ENCODE results near the gene TP53RK. TPM values are rescaled to one million over a fixed set of nuclear protein-coding genes. Genes with fewer than 3 reads are reported as not detected.

The TP53RK gene
- total and polyA plus RNA-seq, 2 of the 13 experiments (the other 11 are each of a cell fraction or from before 2014, with no cell fraction given), result 12.9 to 25.5 TPM

GRCh38 chr20:46640536-46641311 lies 48.5 kb downstream of the TP53RK start (continued):
- TF ChIP-seq HOXA3 (CRISPR knock-in tag; IDR thresholded peaks at IDR 0.05) (peak; percentile 40; the same call in 1 of the 2 replicates), MIXL1 (CRISPR knock-in tag; IDR thresholded peaks at IDR 0.05) (0 out of 2 replicates have a peak, but pooled peaks have one; percentile 19), ZBTB38 (CRISPR knock-in tag; IDR thresholded peaks at IDR 0.05) (peak; percentile 98), KDM2A (CRISPR knock-in tag; IDR thresholded peaks at IDR 0.05; ENCODE audit: borderline replicate concordance, low read depth) (peak; percentile 63; the same call in 1 of the 2 replicates), TRIM24 (CRISPR knock-in tag; IDR thresholded peaks at IDR 0.05) (no peak), PLRG1 (conservative IDR thresholded peaks at IDR 0.05) (no peak), ARNTL (CRISPR knock-in tag; IDR thresholded peaks at IDR 0.05) (peak; percentile 81), TGIF2 (CRISPR knock-in tag; IDR thresholded peaks at IDR 0.05) (peak; percentile 86), HIVEP1 (CRISPR knock-in tag; IDR thresholded peaks at IDR 0.05) (peak; percentile 57; the same call in 1 of the 2 replicates), ZGPAT (CRISPR knock-in tag; IDR thresholded peaks at IDR 0.05) (peak; percentile 88), MIER3 (CRISPR knock-in tag; IDR thresholded peaks at IDR 0.05; ENCODE audit: borderline replicate concordance) (no peak), ZNF12 (CRISPR knock-in tag; IDR thresholded peaks at IDR 0.05) (no peak), TEAD3 (CRISPR knock-in tag; optimal IDR thresholded peaks at IDR 0.05; ENCODE audit: borderline replicate concordance) (peak; percentile 62), CBX2 (IDR thresholded peaks at IDR 0.05; ENCODE audit: low read depth, low read length) (no peak), CBX2 (CRISPR knock-in tag; IDR thresholded peaks at IDR 0.05; ENCODE audit: low read depth) (no peak), ZNF549 (CRISPR knock-in tag; IDR thresholded peaks at IDR 0.05) (no peak), ARNT2 (CRISPR knock-in tag; IDR thresholded peaks at IDR 0.05; ENCODE audit: low read depth) (no peak), MAX (IDR thresholded peaks at IDR 0.05) (peak; percentile 73), CAMTA2 (CRISPR knock-in tag; IDR thresholded peaks at IDR 0.05; ENCODE audit: borderline replicate concordance) (no peak), MTF2 (CRISPR knock-in tag; IDR thresholded peaks at IDR 0.05; ENCODE audit: borderline replicate concordance) (no peak), ZMYM3 (CRISPR knock-in tag; IDR thresholded peaks at IDR 0.05) (peak; percentile 97), ZNF629 (CRISPR knock-in tag; conservative IDR thresholded peaks at IDR 0.05) (peak; percentile 98), ZNF510 (CRISPR knock-in tag; IDR thresholded peaks at IDR 0.05; ENCODE audit: low read depth) (no peak; the same call in 1 of the 2 replicates), ZBTB20 (CRISPR knock-in tag; IDR thresholded peaks at IDR 0.05; ENCODE audit: borderline replicate concordance, low read depth) (no peak; the same call in 1 of the 2 replicates), ZSCAN25 (CRISPR knock-in tag; IDR thresholded peaks at IDR 0.05) (peak; percentile 66), BRCA1 (CRISPR knock-in tag; IDR thresholded peaks at IDR 0.05) (no peak)
- TF ChIP-seq, protein P1, sequence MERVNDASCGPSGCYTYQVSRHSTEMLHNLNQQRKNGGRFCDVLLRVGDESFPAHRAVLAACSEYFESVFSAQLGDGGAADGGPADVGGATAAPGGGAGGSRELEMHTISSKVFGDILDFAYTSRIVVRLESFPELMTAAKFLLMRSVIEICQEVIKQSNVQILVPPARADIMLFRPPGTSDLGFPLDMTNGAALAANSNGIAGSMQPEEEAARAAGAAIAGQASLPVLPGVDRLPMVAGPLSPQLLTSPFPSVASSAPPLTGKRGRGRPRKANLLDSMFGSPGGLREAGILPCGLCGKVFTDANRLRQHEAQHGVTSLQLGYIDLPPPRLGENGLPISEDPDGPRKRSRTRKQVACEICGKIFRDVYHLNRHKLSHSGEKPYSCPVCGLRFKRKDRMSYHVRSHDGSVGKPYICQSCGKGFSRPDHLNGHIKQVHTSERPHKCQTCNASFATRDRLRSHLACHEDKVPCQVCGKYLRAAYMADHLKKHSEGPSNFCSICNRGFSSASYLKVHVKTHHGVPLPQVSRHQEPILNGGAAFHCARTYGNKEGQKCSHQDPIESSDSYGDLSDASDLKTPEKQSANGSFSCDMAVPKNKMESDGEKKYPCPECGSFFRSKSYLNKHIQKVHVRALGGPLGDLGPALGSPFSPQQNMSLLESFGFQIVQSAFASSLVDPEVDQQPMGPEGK (CRISPR knock-in tag; IDR thresholded peaks at IDR 0.05), result peak; percentile 74
- TF ChIP-seq, protein P2, sequence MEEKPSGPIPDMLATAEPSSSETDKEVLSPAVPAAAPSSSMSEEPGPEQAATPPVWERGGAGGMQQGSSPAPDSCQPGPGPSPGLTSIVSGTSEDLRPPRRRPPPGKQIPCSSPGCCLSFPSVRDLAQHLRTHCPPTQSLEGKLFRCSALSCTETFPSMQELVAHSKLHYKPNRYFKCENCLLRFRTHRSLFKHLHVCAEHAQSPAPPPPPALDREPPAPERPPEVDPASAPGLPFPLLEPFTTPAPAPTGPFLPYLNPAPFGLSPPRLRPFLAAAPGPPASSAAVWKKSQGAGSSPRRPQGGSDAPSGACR (CRISPR knock-in tag; IDR thresholded peaks at IDR 0.05), result peak; percentile 96
- TF ChIP-seq, protein P3, sequence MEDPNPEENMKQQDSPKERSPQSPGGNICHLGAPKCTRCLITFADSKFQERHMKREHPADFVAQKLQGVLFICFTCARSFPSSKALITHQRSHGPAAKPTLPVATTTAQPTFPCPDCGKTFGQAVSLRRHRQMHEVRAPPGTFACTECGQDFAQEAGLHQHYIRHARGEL (CRISPR knock-in tag; IDR thresholded peaks at IDR 0.05), result no peak

All from HepG2 (cell line).